ENCODE measurements around the gene NAT14. TPM values are rescaled to one million over a fixed set of nuclear protein-coding genes. Genes with fewer than 3 reads are reported as not detected.

NAT14 gene
- total and polyA plus RNA-seq, 8 donors = 4.3 to 22.1 (median 8.7) TPM; not detected in 3

DNA sequence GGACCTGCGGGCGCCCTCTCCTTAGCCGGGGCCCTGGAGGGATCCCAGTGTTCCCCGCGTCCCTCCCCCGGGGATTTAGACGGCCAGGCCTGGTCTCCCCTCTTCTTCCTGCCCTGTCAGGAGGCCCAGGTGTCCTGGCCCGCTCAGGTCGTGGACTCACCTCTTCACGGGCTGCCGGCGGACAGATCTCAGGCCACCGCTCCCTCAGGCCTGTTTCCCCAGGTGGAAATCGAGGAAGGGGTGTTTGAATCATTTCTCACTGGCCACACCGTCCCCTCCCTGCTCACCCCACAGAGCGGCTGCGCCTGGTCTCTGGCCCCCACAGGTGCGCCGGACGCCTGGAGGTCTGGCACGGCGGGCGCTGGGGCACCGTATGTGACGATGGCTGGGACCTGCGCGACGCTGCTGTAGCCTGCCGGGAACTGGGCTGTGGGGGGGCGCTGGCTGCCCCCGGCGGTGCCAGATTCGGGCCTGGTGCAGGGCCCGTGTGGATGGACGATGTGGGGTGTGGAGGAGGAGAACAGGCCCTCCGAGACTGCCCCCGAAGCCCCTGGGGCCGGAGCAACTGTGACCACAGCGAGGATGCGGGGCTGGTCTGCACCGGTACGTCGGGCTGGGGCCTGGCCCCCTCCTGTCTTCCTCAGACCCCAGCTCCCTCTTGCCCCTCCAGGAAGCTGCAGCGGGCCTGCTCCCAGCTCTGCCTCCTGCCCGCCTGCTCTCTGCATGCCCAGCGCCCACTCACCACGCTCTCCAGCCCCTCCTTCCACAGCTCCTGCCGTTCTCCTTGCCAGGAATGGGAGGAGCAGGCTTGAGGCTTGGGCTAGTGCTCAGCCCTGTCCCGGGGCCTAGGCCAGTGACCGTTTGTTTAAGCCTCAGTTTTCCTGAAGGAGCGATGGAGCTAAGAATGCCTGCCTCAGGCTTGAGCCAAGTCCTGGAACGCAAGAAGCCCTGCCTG, 5.8 kb downstream of the NAT14 start:
- Histone ChIP-seq H3K4me3 (no peak overlapping the region), H3K27me3 (peaks cover 0 to 66% (median 16%) of the 10 kb centered on the region in 3 donors), H3K9me3 (no peaks in the 10 kb centered on the region), H3K36me3 (no peaks in the 10 kb centered on the region), H3K27ac (peak overlapping the region in 4 of 5 donors; percentile 5 to 96 (median 36)), H3K4me1 (peaks cover 22 to 81% (median 55%) of the 10 kb centered on the region in 4 donors)
- TF ChIP-seq EP300 (IDR thresholded peaks at IDR 0.05) (no peak), POLR2A (IDR thresholded peaks at IDR 0.05) (no peak), POLR2AphosphoS5 (IDR thresholded peaks at IDR 0.05) (no peak)
- TF ChIP-seq, protein P1, sequence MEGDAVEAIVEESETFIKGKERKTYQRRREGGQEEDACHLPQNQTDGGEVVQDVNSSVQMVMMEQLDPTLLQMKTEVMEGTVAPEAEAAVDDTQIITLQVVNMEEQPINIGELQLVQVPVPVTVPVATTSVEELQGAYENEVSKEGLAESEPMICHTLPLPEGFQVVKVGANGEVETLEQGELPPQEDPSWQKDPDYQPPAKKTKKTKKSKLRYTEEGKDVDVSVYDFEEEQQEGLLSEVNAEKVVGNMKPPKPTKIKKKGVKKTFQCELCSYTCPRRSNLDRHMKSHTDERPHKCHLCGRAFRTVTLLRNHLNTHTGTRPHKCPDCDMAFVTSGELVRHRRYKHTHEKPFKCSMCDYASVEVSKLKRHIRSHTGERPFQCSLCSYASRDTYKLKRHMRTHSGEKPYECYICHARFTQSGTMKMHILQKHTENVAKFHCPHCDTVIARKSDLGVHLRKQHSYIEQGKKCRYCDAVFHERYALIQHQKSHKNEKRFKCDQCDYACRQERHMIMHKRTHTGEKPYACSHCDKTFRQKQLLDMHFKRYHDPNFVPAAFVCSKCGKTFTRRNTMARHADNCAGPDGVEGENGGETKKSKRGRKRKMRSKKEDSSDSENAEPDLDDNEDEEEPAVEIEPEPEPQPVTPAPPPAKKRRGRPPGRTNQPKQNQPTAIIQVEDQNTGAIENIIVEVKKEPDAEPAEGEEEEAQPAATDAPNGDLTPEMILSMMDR (IDR thresholded peaks at IDR 0.05) = no peak
- DNase-seq = no peak
- intact Hi-C loops (cut with DNase I; ENCODE audit: low total_unique reads) = loop anchor here (10.0 kb wide), 2 partner anchors 206 to 346 kb away; partner anchors contain the start of genes BRSK1, HSPBP1 and TNNT1
- WGBS, 5 donors = 64 to 78% (median 74%) methylated on average over 31 to 52 of the region's 52 CpGs

DNA sequence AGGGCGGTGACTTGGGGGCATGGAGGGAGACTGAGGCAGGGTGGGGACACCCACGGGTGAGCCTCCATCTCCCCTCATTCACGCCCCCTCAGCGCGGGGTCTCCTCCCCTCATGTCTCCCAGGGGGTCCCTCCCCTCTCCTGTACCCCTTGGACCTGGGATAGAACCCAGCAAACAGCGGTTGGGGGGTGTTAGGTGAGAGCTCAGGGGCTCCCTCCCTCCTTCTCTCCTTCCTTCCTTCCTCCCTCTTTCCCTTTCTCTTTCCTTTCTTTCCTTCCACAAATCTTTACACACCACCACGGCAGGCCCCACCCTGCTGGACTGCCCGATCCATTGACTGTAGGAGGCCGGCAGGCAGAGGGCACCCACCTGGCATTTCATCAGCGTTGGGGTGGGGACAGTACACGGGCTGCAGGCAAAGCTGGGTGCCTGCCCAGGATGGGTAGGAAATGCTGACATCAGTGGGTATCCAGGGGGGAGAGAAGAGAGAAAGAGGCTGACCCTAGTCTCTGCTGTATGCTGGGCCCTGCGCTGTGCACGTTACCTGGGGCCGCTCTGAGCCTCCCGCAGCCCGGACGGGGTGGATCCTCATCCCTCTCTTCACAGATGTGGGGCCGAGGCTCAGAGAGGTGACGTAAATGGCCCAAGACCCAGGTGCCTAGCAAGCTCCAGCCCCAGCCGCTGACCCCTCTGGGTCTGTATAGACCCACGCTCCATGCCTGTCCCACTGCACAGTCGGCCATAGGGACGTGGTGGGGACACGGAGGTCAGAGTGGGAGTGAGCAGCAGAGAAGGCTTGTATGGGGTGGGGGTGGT, 6.8 kb downstream of the NAT14 start:
- no peak for DNase-seq
- 58 to 65% (median 62%) methylated on average over 21 to 24 of the region's 24 CpGs for WGBS, 5 donors
- Histone ChIP-seq H3K36me3 (no peaks in the 10 kb centered on the region), H3K4me1 (peaks cover 12 to 71% (median 45%) of the 10 kb centered on the region in 4 donors), H3K27ac (peak overlapping the region in 3 of 5 donors; percentile 20 to 96 (median 51)), H3K27me3 (peaks cover 0 to 61% (median 16%) of the 10 kb centered on the region in 3 donors), H3K4me3 (no peak overlapping the region), H3K9me3 (no peaks in the 10 kb centered on the region)
- TF ChIP-seq, protein P1 (IDR thresholded peaks at IDR 0.05) = no peak
- no peak for TF ChIP-seq POLR2A (IDR thresholded peaks at IDR 0.05)
- no peak for TF ChIP-seq POLR2AphosphoS5 (IDR thresholded peaks at IDR 0.05)
- TF ChIP-seq EP300 (IDR thresholded peaks at IDR 0.05) = no peak
- intact Hi-C loops (cut with DNase I; ENCODE audit: low total_unique reads) = loop anchor here (10.0 kb wide), 2 partner anchors 207 to 347 kb away; partner anchors contain the start of genes BRSK1, HSPBP1 and TNNT1

DNA sequence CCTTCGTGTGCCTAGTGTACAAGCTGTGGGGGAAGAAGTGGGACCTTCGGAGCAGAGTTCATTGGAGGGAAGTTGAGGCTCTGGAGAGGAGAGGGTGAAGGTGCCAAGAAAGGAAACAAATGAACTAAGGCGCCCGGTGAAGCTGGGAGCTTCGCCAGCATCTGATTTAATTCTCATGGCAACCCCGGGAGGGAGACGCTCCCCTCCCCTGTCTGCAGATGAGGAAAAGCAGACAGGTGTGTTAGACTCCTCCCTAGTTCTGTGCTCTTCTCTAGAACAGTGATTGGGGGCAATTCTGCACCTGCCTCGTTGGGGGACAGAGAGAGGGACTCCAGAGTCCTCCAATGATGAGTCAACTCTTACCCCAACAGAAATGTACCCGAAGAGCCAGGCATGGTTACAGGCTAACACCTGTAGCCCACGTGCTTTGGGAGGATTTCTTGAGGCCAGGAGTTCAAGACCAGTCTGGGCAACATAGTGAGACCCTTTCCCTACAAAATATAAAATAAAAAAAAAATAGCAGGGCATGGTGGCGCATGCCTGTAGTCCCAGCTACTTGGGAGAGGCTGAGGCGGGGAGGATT, 7.5 kb downstream of the NAT14 start:
- TF ChIP-seq EP300 (IDR thresholded peaks at IDR 0.05) = no peak
- TF ChIP-seq, protein P1 (IDR thresholded peaks at IDR 0.05) = no peak
- no peak for TF ChIP-seq POLR2AphosphoS5 (IDR thresholded peaks at IDR 0.05)
- no peak for TF ChIP-seq POLR2A (IDR thresholded peaks at IDR 0.05)
- Histone ChIP-seq H3K4me3 (no peak overlapping the region), H3K36me3 (no peaks in the 10 kb centered on the region), H3K4me1 (peaks cover 5 to 64% (median 38%) of the 10 kb centered on the region in 4 donors), H3K27ac (peak overlapping the region in 1 of 5 donors; percentile 96), H3K27me3 (peaks cover 0 to 61% (median 16%) of the 10 kb centered on the region in 3 donors), H3K9me3 (no peaks in the 10 kb centered on the region)
- 33 to 43% (median 38%) methylated on average over 12 of the region's 12 CpGs for whole genome bisulfite sequencing, 5 donors
- DNase-seq = peak in 1 of 2 donors; percentile 60
- intact Hi-C loops (cut with DNase I; ENCODE audit: low total_unique reads) = loop anchor here (10.0 kb wide), 2 partner anchors 208 to 348 kb away; partner anchors contain the start of genes BRSK1, HSPBP1 and TNNT1

Measured in stomach (tissue), 9 donors.